Skeletal muscle cell (primary cell): ENCODE results near the gene GRPEL2.
A peak's percentile ranks its signal among the peaks of the same experiment; 100 is the strongest.

ENCODE experiments used
- DNase-seq: peaks from one replicate; pipeline ENCODE4 v3.0.0-alpha.2; 2010; ENCODE audit warnings: low read depth
- H3K4me3 ChIP-seq: 2 replicates; pipeline ENCODE4 v1.5.1; 2011; ENCODE audit warnings: low read depth, mild to moderate bottlenecking, control low read depth, low read length, moderate library complexity

Gene GRPEL2

DNA sequence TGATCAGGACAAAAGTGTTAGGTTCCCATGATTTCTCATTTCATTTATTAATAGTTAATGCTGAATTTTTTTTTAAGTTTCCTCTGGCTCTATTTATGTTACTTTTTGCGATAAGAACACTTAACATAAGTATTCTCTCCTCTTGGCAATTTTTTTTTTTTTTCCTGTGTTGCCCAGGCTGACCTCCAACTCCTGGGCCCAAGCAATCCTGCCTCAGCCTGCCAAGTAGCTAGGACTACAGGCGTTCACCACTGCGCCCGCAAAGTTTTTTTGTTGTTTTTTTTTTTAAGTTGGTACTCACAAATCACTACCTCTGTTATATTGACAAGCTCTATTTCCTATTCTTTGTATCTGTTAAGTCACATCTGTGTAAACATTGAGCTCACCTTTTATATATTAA is 6.9 kb downstream of the GRPEL2 start:
- DNase-seq = no peak
- no peak overlapping the region for H3K4me3 ChIP-seq

DNA sequence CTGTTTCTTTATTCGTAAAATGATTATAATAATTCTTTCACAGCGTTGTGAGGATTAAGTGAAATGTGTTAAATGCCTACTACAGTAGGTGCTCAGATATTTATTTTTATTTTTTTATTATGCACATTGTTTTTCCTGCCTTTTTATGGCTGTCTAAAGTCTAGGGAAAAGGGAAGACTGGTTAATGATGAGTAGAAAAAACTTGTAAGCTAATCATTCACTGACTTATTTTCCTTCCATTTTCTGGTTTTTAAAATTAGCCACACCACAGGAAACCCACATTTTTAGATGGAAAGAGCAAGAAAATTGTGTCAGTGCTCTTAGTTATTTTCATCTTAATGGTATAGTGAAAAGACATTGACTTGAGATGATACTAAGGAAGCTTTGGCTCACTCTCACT is 8.6 kb downstream of the GRPEL2 start:
- no peak overlapping the region for H3K4me3 ChIP-seq

DNA sequence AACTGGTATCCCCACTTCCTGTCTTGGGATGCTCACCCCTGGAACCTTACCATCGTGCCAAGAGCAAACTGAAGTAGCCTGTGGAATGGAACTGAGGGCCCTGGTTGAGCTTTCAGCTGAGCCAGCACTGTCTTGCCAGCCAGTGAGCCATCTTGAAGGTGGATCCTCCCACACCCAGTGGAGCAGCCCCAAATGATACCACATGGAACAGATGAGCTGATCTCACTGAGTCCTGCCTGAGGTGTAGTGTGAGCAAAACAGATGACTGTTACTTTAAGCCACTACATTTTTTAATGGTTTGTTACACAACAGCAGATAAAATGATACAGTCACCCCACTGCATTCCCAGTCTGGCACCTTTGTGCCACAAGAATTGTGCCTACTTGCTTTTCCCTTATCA is 10.4 kb downstream of the GRPEL2 start:
- no peak for DNase-seq

More for the DNA sequence above, 8.6 kb downstream of the GRPEL2 start:
- no peak for DNase-seq

DNA sequence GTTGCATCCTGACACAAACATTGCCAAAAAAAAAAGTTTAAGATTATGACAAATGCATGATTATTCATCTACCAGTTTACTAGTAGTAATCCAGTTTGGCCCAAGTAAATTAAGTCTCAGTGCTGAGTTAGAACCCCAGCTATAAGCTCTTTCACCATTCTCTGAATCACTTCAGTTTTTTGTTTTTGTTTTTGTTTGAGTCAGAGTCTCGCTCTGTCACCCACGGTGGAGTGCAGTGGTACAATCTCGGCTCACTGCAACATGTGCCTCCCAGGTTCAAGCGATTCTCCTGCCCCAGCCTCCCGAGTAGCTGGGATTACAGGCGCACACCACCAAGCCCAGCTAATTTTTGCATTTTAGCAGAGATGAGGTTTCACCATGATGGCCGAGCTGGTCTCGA is 11.1 kb downstream of the GRPEL2 start:
- no peak overlapping the region for H3K4me3 ChIP-seq
- no peak for DNase-seq

More for the DNA sequence above, 10.4 kb downstream of the GRPEL2 start:
- H3K4me3 ChIP-seq = no peak overlapping the region

DNA sequence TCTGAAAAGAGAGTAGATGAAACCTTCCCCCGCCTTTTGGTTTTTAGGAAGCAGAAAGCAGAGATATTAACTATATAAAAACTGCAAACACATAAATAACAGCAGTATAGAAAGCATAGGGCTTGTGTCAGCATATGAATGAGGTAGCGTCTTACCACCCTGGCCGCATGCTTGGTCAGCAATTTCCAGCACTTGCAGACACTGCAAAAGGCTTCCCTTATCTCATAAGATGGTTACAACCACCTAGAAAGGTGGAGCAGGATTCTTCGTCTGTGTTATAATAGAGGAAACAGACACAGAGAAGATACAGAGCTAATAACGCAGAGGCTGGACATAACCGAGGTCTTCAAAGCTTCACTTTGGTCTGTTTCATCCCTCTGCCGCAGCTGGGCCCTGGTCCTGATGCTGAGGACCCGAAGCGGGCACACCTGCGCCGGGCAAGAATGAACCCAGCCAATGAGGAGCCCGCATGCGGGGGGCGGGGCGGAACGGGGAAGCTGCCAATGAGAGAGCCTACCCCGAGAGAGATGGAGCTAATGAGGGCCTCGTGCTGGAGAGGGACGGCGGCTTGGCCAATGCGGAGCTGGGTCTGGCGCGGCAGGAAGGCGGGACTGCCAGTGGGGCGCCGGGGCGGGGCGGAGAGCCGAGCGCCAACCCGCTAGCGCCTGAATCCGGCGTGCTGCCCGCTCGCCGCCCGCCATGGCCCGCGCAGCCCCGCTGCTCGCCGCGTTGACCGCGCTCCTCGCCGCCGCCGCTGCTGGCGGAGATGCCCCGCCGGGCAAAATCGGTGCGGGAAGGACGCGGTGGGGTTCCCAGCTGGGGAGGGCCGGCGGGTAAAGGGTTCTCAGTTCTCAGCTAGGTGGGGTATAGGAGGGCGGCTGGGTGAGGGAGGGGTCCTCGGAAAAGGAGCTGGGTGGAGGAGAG is 12.3 kb downstream of the GRPEL2 start, which contains the start of gene PCYOX1L:
Gene PCYOX1L, plus strand, starts transcription at position 677 of the 924 bp plus-strand sequence. Its CDS starts 23 bp downstream, at position 700.
- H3K4me3 ChIP-seq = peak within 1 kb of the TSS; percentile 85
- DNase-seq = peak; percentile 88

DNA sequence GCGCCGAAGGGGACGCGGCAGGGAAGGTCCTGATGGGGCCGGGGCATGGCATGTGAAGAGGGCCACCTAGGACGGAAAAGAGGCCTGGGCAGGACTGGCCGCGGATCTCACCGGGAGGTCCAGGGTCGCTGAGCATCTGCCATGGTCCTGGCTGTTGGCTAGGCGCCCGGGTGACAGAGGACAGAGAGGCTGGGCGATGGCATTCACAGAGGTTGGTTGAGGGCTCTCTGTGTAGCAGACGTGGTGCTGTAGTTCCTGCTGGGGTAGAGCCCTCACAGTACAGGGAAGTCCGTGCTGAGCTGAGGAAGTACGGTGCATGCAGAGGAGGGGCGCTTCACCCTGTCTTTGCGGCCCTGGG is 13.0 kb downstream of the GRPEL2 start:
- DNase-seq = no peak
- H3K4me3 ChIP-seq = peak overlapping the region; percentile 85

DNA sequence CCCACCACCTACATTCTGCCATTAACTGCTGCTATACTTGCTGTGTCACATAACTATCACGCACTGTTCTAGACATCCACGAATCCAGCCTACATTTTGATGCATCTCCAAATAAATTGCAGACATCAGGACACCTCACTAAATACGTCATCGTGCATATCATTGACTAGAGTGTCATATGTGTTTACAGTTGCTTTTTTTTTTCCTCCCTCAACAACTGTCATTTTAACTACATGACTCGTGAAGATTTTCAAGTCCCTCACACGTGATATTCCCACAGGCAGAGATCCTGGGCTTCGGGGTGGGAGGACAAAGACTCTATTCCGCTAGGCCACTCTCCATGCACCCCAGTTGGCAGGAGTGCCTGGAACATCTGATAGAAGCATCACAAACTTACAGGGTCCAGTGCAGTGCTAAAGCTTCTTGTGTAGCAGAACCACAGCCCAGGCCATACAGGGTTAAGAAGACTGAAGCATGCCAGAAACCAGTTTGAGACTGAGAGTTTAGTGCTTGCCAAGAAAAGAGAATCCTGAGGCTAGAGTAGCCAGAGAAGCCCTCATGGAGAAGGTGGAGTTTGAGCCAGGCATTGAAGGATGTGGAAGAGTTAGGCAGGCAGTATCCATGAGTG is 13.7 kb downstream of the GRPEL2 start:
- DNase-seq = no peak
- no peak overlapping the region for H3K4me3 ChIP-seq

DNA sequence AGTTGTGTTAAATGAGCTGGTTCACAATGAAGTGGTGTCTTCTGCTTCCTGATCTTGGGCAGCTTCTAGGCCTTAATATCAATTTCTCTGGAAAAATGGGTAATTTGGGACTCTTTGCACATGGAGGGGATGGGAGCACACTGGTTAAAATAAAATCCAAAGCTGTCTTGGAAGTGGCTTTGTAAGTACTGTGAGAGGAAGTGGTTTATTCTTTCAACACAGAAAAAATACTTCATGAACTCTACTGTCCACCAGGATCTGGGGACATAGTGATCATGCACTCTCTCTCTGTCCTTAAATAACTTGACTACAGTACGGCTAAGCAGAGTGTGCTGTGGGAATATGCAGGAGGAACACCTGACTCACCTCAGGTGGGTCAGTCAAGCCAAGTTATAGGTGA is 15.0 kb downstream of the GRPEL2 start:
- H3K4me3 ChIP-seq = no peak overlapping the region
- no peak for DNase-seq

DNA sequence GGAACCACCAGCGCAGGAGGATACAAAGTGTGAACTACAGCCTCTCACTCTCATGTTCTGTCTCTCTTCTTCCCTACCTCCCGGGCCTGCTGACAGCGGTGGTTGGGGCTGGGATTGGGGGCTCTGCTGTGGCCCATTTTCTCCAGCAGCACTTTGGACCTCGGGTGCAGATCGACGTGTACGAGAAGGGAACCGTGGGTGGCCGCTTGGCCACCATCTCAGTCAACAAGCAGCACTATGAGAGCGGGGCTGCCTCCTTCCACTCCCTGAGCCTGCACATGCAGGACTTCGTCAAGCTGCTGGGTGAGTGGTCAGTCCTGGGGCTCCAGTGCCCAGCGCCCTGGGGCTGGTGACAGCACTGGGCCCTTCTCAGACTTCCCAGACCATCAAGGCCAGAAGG is 17.2 kb downstream of the GRPEL2 start:
- DNase-seq = no peak
- no peak overlapping the region for H3K4me3 ChIP-seq

DNA sequence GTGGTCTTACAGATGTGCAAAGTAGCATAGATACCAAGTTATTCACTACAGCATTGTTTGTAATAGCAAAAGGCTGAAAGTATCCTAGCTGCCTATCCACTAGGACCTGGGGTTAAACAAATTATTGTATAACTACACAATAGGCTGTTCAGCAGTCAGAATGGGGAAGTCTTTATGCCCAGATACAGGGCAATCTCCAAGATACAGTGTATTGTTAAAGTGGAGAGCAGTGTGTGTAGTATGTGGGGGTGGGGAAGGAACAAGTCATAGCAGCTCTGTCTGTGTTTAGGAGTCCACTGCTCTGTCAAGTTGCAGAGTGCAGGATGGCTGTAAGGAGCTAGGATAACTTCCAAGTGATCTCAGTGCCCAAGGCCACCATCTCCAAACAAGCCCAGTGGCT is 18.1 kb downstream of the GRPEL2 start:
- no peak for DNase-seq
- no peak overlapping the region for H3K4me3 ChIP-seq

DNA sequence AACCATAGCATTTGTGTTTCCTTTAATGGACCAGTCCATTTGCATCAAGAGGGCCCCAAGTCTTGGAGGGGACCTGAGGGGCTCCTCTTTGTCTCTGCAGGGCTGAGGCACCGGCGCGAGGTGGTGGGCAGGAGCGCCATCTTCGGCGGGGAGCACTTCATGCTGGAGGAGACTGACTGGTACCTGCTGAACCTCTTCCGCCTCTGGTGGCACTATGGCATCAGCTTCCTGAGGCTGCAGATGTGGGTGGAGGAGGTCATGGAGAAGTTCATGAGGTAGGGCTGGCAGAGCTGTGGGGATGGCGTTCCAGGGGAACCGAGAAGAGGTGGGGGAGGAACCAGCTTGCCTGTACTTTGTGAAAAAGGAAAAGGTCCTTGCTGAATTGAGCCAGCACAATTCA is 18.6 kb downstream of the GRPEL2 start:
- no peak for DNase-seq
- no peak overlapping the region for H3K4me3 ChIP-seq

DNA sequence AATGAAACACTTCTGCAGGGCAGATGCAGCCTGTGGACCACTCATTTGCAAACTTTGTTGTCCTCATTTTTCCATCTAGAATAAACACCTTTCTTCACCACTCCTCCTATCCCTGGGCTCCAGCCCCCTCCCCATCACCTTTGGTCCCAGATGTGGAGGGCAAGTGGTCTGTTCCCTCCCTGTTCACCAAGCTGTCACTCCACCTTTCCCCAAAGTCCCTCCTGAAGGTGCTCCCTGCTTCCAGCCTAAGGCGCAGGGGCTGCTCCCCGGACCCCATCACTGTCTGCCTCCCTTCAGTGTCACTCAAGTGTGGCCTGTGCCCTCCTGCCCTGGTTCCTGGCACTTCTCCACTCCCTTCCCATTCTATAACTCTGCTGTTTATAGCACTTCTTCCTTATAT is 19.4 kb downstream of the GRPEL2 start:
- no peak overlapping the region for H3K4me3 ChIP-seq
- no peak for DNase-seq

DNA sequence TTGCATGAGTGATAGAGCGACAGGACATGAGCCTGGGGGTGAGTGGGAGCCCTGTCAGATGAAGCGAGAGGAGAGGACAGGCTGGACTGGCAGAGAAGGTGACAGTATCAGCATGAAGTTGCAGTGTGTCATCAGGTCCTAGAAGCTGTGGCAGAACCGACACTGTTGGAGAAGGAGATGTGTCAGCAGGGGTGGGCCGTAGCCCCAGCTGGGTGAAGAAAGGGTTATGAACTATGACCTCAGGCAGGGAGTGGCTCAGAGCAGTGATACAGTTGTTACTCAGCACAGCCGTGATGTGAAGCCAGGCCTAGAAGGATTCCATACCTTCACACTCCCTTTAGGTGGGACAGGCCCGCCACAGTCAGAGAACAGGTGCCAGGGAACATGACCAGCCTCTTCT is 20.1 kb downstream of the GRPEL2 start:
- H3K4me3 ChIP-seq = no peak overlapping the region
- DNase-seq = no peak

DNA sequence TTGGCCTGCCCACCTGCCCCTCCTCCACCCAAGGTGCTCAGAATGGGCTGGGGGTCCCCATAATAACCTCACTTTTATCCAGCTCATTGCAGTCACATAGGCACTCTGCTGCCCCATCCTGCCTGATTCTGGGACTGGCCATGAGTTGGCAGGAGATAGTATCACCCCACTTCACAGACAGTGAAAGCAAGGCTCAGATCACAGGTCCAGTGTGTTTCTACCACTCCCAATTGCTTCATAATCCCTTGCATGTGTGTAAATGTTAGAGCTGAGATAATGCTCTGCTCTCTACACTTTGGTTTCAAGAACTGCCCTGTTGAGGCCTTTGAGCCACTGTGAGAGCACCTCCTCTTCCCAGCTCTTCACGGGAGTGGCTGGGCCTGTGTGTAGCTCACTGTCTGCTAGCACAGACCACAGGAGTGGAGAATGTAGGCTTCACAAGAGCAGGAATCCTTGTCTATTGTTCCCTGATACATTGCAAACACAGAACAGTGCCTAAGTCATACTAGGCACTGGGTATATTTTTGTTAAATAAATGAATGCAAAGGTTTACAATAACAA is 20.9 kb downstream of the GRPEL2 start:
- DNase-seq = no peak
- H3K4me3 ChIP-seq = no peak overlapping the region

DNA sequence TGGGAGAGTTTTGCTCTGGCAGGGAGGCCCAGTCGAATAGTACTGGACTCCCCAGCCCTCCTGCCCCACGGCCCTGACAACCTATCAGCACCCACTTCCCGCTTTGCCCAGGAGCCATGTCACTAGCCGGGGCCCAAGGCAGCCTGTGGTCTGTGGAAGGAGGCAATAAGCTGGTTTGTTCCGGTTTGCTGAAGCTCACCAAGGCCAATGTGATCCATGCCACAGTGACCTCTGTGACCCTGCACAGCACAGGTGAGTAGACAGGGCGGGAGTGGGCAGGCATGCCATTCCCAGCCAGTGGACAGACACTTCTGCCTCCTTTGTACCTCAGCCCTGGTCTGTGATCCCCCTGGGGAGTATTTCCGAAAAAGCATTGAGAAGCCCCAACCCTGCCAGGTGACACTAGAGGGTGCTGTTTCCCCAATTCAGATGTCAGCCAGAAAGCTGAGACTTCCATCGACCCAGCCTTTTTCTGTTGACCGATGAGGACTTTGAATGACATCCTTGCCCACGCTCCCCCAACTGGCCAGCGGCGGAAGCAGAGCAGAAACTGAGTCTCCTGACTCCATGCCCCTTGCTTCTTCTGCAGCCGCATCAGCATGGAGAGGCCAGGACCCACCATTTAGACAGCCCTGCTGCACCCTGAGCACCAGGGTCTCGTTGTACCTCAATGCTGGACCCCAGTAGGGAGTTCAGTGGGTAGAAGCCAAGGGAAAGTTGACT is 22.1 kb downstream of the GRPEL2 start:
- no peak for DNase-seq

DNA sequence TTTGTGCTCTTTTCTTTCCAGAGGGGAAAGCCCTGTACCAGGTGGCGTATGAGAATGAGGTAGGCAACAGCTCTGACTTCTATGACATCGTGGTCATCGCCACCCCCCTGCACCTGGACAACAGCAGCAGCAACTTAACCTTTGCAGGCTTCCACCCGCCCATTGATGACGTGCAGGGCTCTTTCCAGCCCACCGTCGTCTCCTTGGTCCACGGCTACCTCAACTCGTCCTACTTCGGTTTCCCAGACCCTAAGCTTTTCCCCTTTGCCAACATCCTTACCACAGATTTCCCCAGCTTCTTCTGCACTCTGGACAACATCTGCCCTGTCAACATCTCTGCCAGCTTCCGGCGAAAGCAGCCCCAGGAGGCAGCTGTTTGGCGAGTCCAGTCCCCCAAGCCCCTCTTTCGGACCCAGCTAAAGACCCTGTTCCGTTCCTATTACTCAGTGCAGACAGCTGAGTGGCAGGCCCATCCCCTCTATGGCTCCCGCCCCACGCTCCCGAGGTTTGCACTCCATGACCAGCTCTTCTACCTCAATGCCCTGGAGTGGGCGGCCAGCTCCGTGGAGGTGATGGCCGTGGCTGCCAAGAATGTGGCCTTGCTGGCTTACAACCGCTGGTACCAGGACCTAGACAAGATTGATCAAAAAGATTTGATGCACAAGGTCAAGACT is 22.8 kb downstream of the GRPEL2 start:
- no peak overlapping the region for H3K4me3 ChIP-seq
- DNase-seq = no peak

More for the DNA sequence above, 22.1 kb downstream of the GRPEL2 start:
- no peak overlapping the region for H3K4me3 ChIP-seq

DNA sequence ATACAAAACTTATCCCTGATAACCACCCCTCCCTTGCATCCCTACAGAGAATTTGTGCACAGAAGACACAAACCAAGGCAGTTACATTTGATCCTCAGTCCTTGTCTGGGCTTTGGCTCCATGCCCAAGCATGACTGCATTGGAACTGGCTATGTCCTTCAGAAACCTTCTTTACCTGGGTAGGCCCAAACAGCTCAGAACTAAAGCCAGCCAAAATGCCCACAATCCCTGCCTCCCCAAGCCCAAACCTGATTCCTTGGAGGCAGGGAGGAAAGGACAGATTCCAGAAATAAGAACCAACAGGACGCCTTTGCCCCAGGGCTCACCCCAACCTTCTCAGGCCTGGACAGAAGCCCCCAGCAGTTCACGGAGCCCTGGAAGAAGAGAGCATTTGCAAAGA is 25.6 kb downstream of the GRPEL2 start:
- no peak overlapping the region for H3K4me3 ChIP-seq
- DNase-seq = no peak

DNA sequence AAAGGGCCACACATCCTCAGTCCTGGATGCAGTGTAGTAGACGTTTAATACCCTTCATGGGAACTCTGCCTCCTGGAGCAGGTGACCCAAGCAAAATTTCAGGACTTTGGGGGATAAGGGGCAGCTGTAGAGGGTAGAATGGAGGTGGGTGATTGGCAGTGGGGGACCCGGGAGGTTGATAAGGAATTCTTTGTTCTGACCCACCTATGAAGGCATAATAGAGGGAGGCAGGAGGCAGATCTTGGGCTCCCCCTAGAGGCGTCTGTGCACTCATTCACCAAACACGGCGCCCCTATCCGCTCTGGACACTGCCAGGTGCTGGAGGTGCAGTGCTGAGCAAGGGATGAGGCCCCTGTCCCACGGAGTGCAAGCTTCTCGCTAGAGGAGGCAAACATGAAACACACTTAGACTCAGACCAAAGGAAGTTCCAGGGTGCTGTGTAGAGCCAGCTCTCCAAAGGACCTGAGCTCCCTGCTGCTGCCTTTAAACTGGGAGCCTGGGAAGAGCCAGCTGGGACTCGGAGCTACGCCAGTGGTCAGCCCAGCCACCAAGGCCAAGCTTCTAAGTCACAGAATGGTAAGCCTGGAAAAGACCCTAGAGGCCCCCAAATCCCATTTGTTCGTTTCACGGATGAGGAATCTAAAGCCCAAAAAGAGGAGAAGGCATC is 26.1 kb downstream of the GRPEL2 start:
- H3K4me3 ChIP-seq = no peak overlapping the region
- DNase-seq = no peak
